ENCODE measurements around the gene TTLL10.
A peak's percentile ranks its signal among the peaks of the same experiment; 100 is the strongest.
"Not testable (repeated sequence)": the region's sequence is repeated elsewhere in the genome, so short reads cannot be mapped to it uniquely, and the experiment has no call there.

Gene TTLL10

DNA sequence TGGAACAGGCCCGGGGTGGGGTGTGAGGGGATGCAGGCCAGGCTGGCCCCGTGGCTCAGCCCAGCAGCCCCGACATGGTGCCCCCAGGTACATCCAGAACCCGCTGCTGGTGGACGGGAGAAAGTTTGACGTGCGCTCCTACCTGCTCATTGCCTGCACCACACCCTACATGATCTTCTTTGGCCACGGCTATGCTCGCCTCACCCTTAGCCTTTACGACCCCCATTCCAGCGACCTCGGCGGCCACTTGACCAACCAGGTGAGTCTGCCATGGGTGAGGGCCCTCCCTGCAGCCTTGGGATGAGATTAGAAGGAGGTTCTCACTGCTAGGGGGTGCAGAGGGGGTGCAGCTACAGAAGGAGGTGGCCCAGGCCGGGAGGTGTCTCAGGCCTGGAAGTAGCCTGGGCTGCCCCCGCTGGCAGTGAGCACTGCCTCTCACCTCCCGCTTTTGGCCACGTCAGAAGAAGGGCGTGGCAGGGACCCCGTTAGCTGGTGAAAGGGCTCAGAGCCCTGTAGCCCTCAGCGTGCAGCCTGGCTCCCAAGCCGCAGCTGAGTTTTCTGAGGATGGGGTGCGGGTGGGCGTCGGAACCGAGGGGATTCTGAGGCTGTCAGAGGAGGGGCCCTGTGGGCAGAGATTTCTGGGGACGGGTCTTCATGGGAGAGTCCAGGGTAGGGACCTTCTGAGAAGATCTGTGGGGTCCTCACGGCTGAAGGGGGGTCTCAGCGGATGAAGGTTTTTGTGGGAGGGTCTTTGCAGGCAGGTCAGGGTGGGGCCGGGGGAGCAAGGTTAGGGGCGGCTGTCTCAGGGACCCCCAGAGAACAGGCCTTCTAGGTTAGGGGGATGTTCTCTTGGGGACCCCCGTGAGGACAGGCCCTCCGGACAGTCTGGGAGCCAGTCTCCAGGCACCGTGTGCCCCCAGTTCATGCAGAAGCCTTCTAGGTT is 10.4 kb downstream of the TTLL10 start:
- Mint-ChIP-seq H3K9me3 (no peaks in the 10 kb centered on the region), H3K4me1 (peaks cover 4% of the 10 kb centered on the region), H3K36me3 (no peaks in the 10 kb centered on the region), H3K4me3 (no peak overlapping the region), H3K27ac (no peak overlapping the region), H3K27me3 (peaks cover 1% of the 10 kb centered on the region)

DNA sequence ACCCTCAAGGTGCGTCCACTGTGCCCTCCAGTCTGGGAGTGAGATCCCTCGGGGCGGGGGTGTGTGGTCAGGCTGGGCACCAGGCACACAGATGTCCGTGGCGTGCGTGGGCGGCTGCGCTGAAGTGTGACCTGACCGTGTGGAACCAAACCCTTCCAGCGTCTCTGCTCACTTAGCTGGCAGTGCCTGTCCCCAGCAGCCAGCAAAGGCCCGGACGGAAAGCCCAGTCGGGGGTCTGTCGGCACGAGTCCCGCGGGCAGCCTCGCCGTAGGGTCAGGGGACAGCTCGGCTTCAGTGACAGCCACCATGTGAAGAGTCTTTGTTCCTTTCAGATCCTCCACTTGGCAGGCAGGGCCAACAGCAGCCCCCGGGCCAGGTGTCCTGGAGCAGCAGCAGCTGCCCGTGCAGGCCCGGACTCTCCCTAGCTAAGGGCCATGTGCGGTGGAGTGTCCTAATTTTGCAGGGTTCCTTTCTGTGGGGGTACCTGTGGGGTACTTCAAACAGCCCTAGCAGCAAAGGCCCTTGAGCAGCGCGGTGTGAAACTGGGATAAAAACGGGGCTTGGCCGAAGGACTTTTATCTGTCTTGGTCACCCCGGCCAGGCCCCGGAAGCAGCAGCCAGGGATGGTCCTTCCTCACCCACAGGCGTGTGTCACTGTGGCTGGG is 11.6 kb downstream of the TTLL10 start:
- H3K36me3 Mint-ChIP-seq: no peaks in the 10 kb centered on the region
- no peak overlapping the region for H3K27ac Mint-ChIP-seq
- H3K4me3 Mint-ChIP-seq: no peak overlapping the region
- H3K9me3 Mint-ChIP-seq: no peaks in the 10 kb centered on the region
- peaks cover 1% of the 10 kb centered on the region for H3K27me3 Mint-ChIP-seq
- peaks cover 4% of the 10 kb centered on the region for H3K4me1 Mint-ChIP-seq

- Mint-ChIP-seq H3K4me3 (no peak overlapping the region), H3K9me3 (no peaks in the 10 kb centered on the region), H3K27me3 (peaks cover 1% of the 10 kb centered on the region), H3K36me3 (no peaks in the 10 kb centered on the region), H3K27ac (no peak overlapping the region), H3K4me1 (peaks cover 4% of the 10 kb centered on the region)
Observed at GRCh38 chr1:1187938-1188337, 14.3 kb downstream of the TTLL10 start.

DNA sequence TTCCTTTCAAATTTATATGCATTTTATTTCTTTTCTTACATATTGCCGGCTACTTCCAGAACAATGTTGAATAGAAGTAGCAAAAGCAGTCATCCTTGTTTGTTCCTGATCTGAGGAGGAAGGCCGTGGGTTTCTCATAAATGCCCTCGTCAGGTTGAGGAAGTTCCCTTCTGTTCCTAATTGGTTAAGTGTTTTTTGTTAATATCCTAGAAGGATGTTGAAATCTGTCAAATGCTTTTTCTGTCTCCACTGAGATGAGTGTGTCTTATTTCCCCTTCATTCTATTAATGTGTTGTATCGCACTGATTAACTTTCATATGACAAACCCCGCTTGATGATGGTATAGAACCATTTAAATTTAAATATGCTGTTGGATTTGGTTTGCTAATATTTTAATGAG is 15.4 kb downstream of the TTLL10 start:
- Mint-ChIP-seq H3K27ac (no peak overlapping the region), H3K9me3 (no peaks in the 10 kb centered on the region), H3K4me3 (no peak overlapping the region), H3K27me3 (no peaks in the 10 kb centered on the region), H3K4me1 (no peaks in the 10 kb centered on the region), H3K36me3 (no peaks in the 10 kb centered on the region)

- H3K27ac Mint-ChIP-seq: peak overlapping the region; percentile 71
- no peak overlapping the region for H3K4me3 Mint-ChIP-seq
- no peaks in the 10 kb centered on the region for H3K27me3 Mint-ChIP-seq
- no peaks in the 10 kb centered on the region for H3K4me1 Mint-ChIP-seq
- H3K9me3 Mint-ChIP-seq: no peaks in the 10 kb centered on the region
- peaks cover 2% of the 10 kb centered on the region for H3K36me3 Mint-ChIP-seq
Observed at GRCh38 chr1:1191734-1192133, 18.1 kb downstream of the TTLL10 start.

GRCh38 chr1:1194723-1195122 is 21.0 kb downstream of the TTLL10 start:
- Mint-ChIP-seq H3K4me1 (no peaks in the 10 kb centered on the region), H3K4me3 (no peak overlapping the region), H3K27ac (no peak overlapping the region), H3K9me3 (no peaks in the 10 kb centered on the region), H3K27me3 (no peaks in the 10 kb centered on the region), H3K36me3 (peaks cover 2% of the 10 kb centered on the region)

DNA sequence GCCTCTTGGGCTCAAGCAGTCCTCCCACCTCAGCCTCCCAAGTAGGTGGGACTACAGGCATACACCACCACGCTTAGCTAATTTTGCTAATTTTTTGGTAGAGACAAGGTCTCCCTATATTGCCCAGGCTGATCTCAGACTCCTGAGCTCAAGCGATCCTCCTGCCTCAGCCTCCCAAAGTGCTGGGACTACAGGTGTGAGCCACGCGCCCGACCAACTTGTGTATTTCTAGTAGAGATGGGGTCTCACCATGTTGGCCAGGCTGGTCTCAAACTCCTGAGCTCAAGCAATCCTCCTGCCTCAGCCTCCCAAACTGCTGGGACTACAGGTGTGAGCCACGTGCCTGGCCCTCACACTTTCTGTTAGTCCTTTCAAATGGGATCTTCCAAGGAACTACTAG is 22.0 kb downstream of the TTLL10 start:
- not testable (repeated sequence) for H3K4me3 Mint-ChIP-seq, H3K27ac Mint-ChIP-seq, H3K4me1 Mint-ChIP-seq, H3K36me3 Mint-ChIP-seq, H3K9me3 Mint-ChIP-seq, H3K27me3 Mint-ChIP-seq

DNA sequence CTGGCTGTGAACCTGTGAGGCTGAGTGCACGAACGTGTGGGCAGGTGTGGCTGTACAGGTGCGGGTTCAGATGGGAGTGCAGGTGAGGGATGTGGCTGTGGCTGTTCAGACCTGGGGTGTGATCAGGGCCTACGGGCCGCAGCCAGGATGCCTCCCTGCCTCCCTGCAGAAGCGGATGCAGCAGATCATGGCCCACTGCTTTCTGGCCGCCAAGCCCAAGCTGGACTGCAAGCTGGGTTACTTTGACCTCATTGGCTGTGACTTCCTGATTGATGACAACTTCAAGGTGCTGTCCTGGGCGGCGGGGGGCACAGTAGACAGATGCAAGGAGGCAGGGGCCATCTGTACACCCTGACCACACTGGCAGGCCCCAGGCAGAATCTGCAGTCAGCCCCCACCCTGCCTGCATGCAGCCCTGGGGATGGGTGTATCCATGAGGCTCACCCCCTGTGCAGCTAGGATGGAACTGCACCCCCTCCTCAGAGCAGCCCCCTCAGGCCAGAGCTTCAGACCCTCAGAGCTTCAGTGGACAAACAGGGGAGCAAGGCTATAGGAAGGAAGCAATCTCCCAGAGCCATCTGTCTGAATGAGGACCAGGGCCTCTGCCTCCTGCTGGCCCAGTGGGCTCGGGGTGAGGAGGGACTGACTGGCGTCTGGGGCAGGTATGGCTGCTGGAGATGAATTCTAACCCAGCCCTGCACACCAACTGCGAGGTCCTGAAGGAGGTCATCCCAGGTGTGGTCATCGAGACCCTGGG is 22.9 kb downstream of the TTLL10 start:
- Mint-ChIP-seq H3K9me3 (no peaks in the 10 kb centered on the region), H3K36me3 (peaks cover 2% of the 10 kb centered on the region), H3K4me1 (peaks cover 6% of the 10 kb centered on the region), H3K4me3 (no peak overlapping the region), H3K27me3 (no peaks in the 10 kb centered on the region), H3K27ac (peak overlapping the region; percentile 57)

GRCh38 chr1:1197188-1197500 is 23.5 kb downstream of the TTLL10 start:
- peaks cover 6% of the 10 kb centered on the region for H3K4me1 Mint-ChIP-seq
- no peak overlapping the region for H3K27ac Mint-ChIP-seq
- H3K36me3 Mint-ChIP-seq: peaks cover 2% of the 10 kb centered on the region
- H3K4me3 Mint-ChIP-seq: no peak overlapping the region
- no peaks in the 10 kb centered on the region for H3K27me3 Mint-ChIP-seq
- no peaks in the 10 kb centered on the region for H3K9me3 Mint-ChIP-seq

- H3K4me1 Mint-ChIP-seq: peaks cover 6% of the 10 kb centered on the region
- H3K36me3 Mint-ChIP-seq: peaks cover 2% of the 10 kb centered on the region
- H3K27ac Mint-ChIP-seq: no peak overlapping the region
Observed at GRCh38 chr1:1197551-1198422, 24.1 kb downstream of the TTLL10 start.

GRCh38 chr1:1198423-1199140 is 24.9 kb downstream of the TTLL10 start:
- Mint-ChIP-seq H3K4me1 (peaks cover 6% of the 10 kb centered on the region), H3K9me3 (no peaks in the 10 kb centered on the region), H3K36me3 (peaks cover 2% of the 10 kb centered on the region), H3K27ac (peak overlapping the region; percentile 35), H3K27me3 (no peaks in the 10 kb centered on the region), H3K4me3 (no peak overlapping the region)

More at GRCh38 chr1:1197551-1198422, 24.1 kb downstream of the TTLL10 start:
- no peaks in the 10 kb centered on the region for H3K9me3 Mint-ChIP-seq
- H3K27me3 Mint-ChIP-seq: no peaks in the 10 kb centered on the region
- no peak overlapping the region for H3K4me3 Mint-ChIP-seq

DNA sequence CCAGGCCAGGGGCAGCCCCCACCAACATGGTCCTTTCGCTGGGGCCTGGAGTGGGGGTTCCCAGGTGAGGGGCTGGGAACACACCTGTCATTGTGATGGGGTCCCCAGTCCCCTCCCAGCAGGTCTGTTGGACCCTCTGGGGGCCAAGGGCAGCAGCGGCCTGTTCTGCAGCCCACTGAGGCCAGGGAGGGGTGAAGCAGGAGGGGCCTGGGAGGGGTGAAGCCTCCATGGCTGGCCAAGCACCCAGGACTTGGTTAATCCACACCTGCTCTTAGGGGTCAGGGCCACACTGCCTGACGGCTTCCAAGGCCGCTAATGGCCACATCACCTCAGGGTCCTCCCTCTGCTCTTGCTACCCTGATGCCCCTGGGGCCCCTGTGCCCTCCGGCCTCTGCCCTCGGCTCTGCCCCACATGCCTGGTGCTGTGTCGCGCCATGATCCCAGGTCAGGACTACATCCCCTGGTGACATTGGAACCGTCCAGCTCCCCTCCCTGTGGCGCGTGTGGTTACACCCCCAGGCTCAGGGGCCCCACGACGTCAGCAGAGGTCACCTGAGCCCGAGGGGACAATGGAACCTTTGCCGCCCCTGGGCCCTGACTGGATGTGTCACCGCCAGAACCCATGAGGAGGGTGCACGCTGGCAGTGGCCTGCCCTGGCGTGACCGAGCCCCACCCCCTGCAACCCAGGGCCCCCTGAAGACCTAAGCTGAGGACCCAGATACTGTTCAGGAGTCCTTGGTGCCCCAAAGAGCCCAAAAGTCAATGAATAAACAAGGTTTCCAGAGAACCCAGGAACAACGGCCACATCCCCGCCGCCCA is 25.7 kb downstream of the TTLL10 start:
- Mint-ChIP-seq H3K36me3 (peaks cover 2% of the 10 kb centered on the region), H3K9me3 (no peaks in the 10 kb centered on the region), H3K27me3 (no peaks in the 10 kb centered on the region), H3K27ac (peak overlapping the region; percentile 62), H3K4me3 (peak overlapping the region; percentile 60), H3K4me1 (peaks cover 6% of the 10 kb centered on the region)

- Mint-ChIP-seq H3K36me3 (peaks cover under 1% of the 10 kb centered on the region), H3K27ac (peak overlapping the region; percentile 86), H3K9me3 (no peaks in the 10 kb centered on the region), H3K4me3 (peak overlapping the region; percentile 72), H3K27me3 (no peaks in the 10 kb centered on the region), H3K4me1 (peaks cover 6% of the 10 kb centered on the region)
Observed at GRCh38 chr1:1199961-1200875, 26.5 kb downstream of the TTLL10 start.
